Lower lobe of right lung (tissue), 2 donors: ENCODE results near the gene BAK1. TPM values are rescaled to one million over a fixed set of nuclear protein-coding genes. Genes with fewer than 3 reads are reported as not detected.

Experiments used
- ATAC-seq, 2 donors: fragments of 200-7000 bp; cut with Tn5 transposase; one replicate each; pipeline ENCODE4 v1.9.1; 2020 to 2022; ENCODE audit warnings: mild to moderate bottlenecking in 2 of 2, moderate library complexity in 2 of 2
- DNase-seq: peaks from one replicate; pipeline ENCODE4 v3.0.0-alpha.2; 2020
- H3K27ac ChIP-seq: fragments of 200-600 bp; one replicate; pipeline ENCODE4 v1.8.0; 2022
- H3K27me3 ChIP-seq: fragments of 200-600 bp; one replicate; pipeline ENCODE4 v1.8.0; 2022; ENCODE audit warnings: low read depth
- H3K36me3 ChIP-seq: fragments of 200-600 bp; one replicate; pipeline ENCODE4 v1.8.0; 2022; ENCODE audit warnings: mild to moderate bottlenecking
- H3K4me1 ChIP-seq: fragments of 200-600 bp; one replicate; pipeline ENCODE4 v1.8.0; 2022
- H3K4me3 ChIP-seq: fragments of 200-600 bp; one replicate; pipeline ENCODE4 v1.8.0; 2022; ENCODE audit warnings: mild to moderate bottlenecking
- H3K9me3 ChIP-seq: fragments of 200-600 bp; one replicate; pipeline ENCODE4 v1.8.0; 2022
- CTCF ChIP-seq: fragments of 200-600 bp; IDR thresholded peaks from one replicate; pipeline ENCODE4 v1.8.0; 2022; ENCODE audit warnings: antibody characterized with exemption, mild to moderate bottlenecking
- intact Hi-C: fragments of 100-400 bp; cut with DNase I; formaldehyde crosslinking; loops from one replicate; pipeline ENCODE4 v1.11.0; 2022
- total RNA-seq: library from RNA; stranded (reverse); fragmentation: NEBNext Ultra II Directional; extraction: Animal tissue kit (Norgen Biotek cat#: 25700); gene quantifications from one replicate; pipeline ENCODE4 v1.2.1, GENCODE V29; 2021
- donor health status: DM: no; HTN: yes; CAD: no; lungs with severe emphysema.

Gene BAK1
- total RNA-seq, 1 donor from 2014 or later = 22.3 TPM

GRCh38 chr6:33578164-33578563, 1.9 kb downstream of the BAK1 start:
- Histone ChIP-seq H3K4me3 (peak overlapping the region; percentile 94), H3K27me3 (no peaks in the 10 kb centered on the region), H3K27ac (peak overlapping the region; percentile 89), H3K9me3 (no peaks in the 10 kb centered on the region), H3K36me3 (peaks cover 45% of the 10 kb centered on the region), H3K4me1 (peaks cover 37% of the 10 kb centered on the region)
- intact Hi-C loops = no loop called here
- DNase-seq (no peak), ATAC-seq (no peak)
- TF ChIP-seq CTCF = no peak

- ATAC-seq (no peak), DNase-seq (no peak)
- Histone ChIP-seq H3K36me3 (peaks cover 45% of the 10 kb centered on the region), H3K27me3 (no peaks in the 10 kb centered on the region), H3K9me3 (no peaks in the 10 kb centered on the region), H3K27ac (peak overlapping the region; percentile 50), H3K4me1 (peaks cover 37% of the 10 kb centered on the region), H3K4me3 (peak overlapping the region; percentile 94)
- intact Hi-C loops = no loop called here
- no peak for TF ChIP-seq CTCF
These were observed 2.4 kb downstream of the BAK1 start for GRCh38 chr6:33577718-33578117.

- Histone ChIP-seq H3K4me3 (no peak overlapping the region), H3K4me1 (peaks cover 37% of the 10 kb centered on the region), H3K9me3 (no peaks in the 10 kb centered on the region), H3K27me3 (no peaks in the 10 kb centered on the region), H3K36me3 (peaks cover 45% of the 10 kb centered on the region), H3K27ac (peak overlapping the region; percentile 50)
- intact Hi-C loops = no loop called here
- no peak for TF ChIP-seq CTCF
- ATAC-seq (peak; percentile 51 to 54), DNase-seq (peak; percentile 81)
These were observed 3.0 kb downstream of the BAK1 start for GRCh38 chr6:33577106-33577535.

GRCh38 chr6:33576668-33577067, 3.4 kb downstream of the BAK1 start:
- DNase-seq = no peak
- intact Hi-C loops = no loop called here
- H3K27me3 ChIP-seq = no peaks in the 10 kb centered on the region
- TF ChIP-seq CTCF = no peak
- H3K4me1 ChIP-seq = peaks cover 41% of the 10 kb centered on the region
- no peaks in the 10 kb centered on the region for H3K9me3 ChIP-seq
- H3K36me3 ChIP-seq = peaks cover 45% of the 10 kb centered on the region
- H3K4me3 ChIP-seq = no peak overlapping the region
- peak overlapping the region; percentile 50 for H3K27ac ChIP-seq
- no peak for ATAC-seq

- Histone ChIP-seq H3K27me3 (no peaks in the 10 kb centered on the region), H3K9me3 (no peaks in the 10 kb centered on the region), H3K4me1 (peaks cover 39% of the 10 kb centered on the region), H3K4me3 (no peak overlapping the region), H3K36me3 (peaks cover 45% of the 10 kb centered on the region), H3K27ac (no peak overlapping the region)
- intact Hi-C loops = no loop called here
- ATAC-seq = no peak
- TF ChIP-seq CTCF = no peak
- no peak for DNase-seq
These were observed 4.9 kb downstream of the BAK1 start for GRCh38 chr6:33575211-33575610.
